GM10248 (cell line): Measurements from ENCODE around the gene GRIK1.

ENCODE experiments used
- CTCF ChIA-PET: fragments of 300-600 bp; sonication (Branson Sonifier 250); formaldehyde crosslinking; extraction: SDS; loops from one replicate; lab custom pipeline; 2021; ENCODE audit warnings: antibody characterized with exemption; lab: Yijun Ruan, JAX
- POLR2A ChIA-PET: fragments of 350-650 bp; sonication (Branson Sonifier 250); formaldehyde crosslinking; extraction: SDS; loops from one replicate; lab custom pipeline; 2020; ENCODE audit warnings: antibody characterized with exemption; lab: Yijun Ruan, JAX
- DNase-seq: peaks from one replicate; pipeline ENCODE4 v3.0.0; 2012; ENCODE audit errors: extremely low spot score
- TF ChIP-seq, protein P1 (sequence below): IDR thresholded peaks from 2 replicates; pipeline ENCODE4 v1.5.1; 2012; ENCODE audit warnings: mild to moderate bottlenecking, low read depth; ENCODE audit errors: extremely low read depth, missing control alignments, control extremely low read depth

The GRIK1 gene

GRCh38 chr21:29547998-29548397, 391.8 kb downstream of the GRIK1 start:
- TF ChIP-seq, protein P1, sequence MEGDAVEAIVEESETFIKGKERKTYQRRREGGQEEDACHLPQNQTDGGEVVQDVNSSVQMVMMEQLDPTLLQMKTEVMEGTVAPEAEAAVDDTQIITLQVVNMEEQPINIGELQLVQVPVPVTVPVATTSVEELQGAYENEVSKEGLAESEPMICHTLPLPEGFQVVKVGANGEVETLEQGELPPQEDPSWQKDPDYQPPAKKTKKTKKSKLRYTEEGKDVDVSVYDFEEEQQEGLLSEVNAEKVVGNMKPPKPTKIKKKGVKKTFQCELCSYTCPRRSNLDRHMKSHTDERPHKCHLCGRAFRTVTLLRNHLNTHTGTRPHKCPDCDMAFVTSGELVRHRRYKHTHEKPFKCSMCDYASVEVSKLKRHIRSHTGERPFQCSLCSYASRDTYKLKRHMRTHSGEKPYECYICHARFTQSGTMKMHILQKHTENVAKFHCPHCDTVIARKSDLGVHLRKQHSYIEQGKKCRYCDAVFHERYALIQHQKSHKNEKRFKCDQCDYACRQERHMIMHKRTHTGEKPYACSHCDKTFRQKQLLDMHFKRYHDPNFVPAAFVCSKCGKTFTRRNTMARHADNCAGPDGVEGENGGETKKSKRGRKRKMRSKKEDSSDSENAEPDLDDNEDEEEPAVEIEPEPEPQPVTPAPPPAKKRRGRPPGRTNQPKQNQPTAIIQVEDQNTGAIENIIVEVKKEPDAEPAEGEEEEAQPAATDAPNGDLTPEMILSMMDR, result no peak
- no peak for DNase-seq
- ChIA-PET CTCF (no interaction called here), POLR2A (no interaction called here)

GRCh38 chr21:29546071-29546470, 393.7 kb downstream of the GRIK1 start:
- no peak for DNase-seq
- ChIA-PET POLR2A (no interaction called here), CTCF (interaction anchor here (1.5 kb wide), 1 partner anchor 12 kb away, joined by 5 read pairs; no protein-coding TSS in a partner anchor)
- TF ChIP-seq, protein P1, result no peak

DNA sequence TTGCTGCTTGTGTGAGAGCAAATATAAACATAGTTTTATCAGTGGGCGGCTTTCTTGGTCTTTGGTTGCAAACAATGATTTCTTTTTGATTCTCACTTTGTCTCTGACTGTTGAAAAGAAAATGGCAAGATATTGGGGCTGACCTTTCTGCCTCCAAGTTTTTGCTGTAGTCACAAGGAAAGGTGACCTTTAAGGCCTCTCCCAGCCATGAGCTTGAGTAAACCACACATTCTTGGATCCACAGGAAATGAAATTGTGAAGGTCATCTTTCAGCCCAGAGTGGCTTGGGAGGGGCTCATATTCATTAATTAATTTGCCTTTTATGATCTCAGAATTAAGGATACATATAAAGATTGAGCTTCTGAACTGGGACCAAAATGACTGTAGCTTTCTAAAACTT, 399.5 kb downstream of the GRIK1 start:
- DNase-seq, result no peak
- ChIA-PET CTCF (interaction anchor here (1.5 kb wide), 1 partner anchor 9 kb away, joined by 3 read pairs; no protein-coding TSS in a partner anchor), POLR2A (no interaction called here)
- TF ChIP-seq, protein P1, result no peak

DNA sequence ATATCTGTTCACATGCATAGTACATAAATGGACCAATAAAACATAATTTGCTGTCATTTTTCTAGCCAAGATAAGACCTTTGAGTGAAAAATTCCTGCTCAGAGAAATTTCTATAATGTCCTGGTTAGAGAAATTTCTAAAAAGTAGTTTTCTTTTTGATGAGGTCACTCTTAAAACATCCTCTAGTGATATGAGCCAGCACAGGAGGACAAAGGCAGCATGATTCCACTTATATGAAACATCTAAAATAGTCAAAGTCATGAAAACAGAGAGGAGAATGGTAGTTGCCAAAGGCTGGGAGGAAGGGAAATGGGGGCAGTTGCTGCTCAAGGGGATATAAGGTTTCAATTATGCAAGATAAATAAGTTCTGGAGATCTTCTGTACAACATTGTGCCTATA, 401.7 kb downstream of the GRIK1 start:
- ChIA-PET CTCF (no interaction called here), POLR2A (no interaction called here)
- no peak for DNase-seq
- TF ChIP-seq, protein P1, result no peak

- no peak for DNase-seq
- TF ChIP-seq, protein P1, result no peak
- ChIA-PET POLR2A (no interaction called here), CTCF (interaction anchor here (1.5 kb wide), 1 partner anchor 19 kb away, joined by 4 read pairs; no protein-coding TSS in a partner anchor)
These were observed 405.3 kb downstream of the GRIK1 start for GRCh38 chr21:29534448-29534847.

DNA sequence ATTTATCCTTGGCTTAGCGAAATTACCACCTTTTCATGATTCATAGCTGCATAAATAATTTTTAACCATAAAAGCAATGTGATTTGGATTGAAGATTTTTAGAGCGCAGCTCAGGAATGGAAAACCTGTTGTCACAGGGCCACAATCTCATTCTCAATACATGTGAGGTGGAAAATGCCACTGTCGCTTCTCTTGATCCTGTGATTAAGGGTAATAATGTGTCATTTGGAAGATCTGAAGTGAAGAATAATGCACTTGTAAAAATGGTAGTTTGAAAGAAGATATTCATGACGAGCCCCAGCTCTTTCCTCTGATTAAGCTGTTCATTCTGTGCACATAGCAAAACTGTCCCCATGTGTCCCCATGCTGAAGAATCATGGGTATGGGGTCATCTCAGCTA, 410.7 kb downstream of the GRIK1 start:
- TF ChIP-seq, protein P1, result no peak
- CTCF ChIA-PET, result interaction anchor here (1.1 to 1.9 kb wide), 3 partner anchors 9 to 39 kb away, joined by 3 to 7 read pairs (median 4); no protein-coding TSS in a partner anchor
- DNase-seq, result no peak
- POLR2A ChIA-PET, result no interaction called here
